Coronary artery (tissue), 2 donors: ENCODE results near the gene NPHP1.
A peak's percentile ranks its signal among the peaks of the same experiment; 100 is the strongest.
"Not testable (repeated sequence)": the region's sequence is repeated elsewhere in the genome, so short reads cannot be mapped to it uniquely, and the experiment has no call there.

Experiments
- DNase-seq: peaks from one replicate; pipeline ENCODE4 v3.0.0-alpha.2; 2017; ENCODE audit warnings: low spot score
- H3K27ac ChIP-seq, 2 donors: fragments of 200-600 bp; sonication (generic); one replicate each; pipeline ENCODE4 v1.5.1; 2016 to 2019
- H3K4me3 ChIP-seq: fragments of 200-600 bp; sonication (generic); 2 replicates; pipeline ENCODE4 v1.5.1; 2016; ENCODE audit warnings: mild to moderate bottlenecking, moderate library complexity
- CTCF ChIP-seq: fragments of 200-600 bp; sonication (generic); IDR thresholded peaks from one replicate; pipeline ENCODE4 v1.5.1; 2019; ENCODE audit warnings: antibody characterized with exemption

NPHP1 gene

DNA sequence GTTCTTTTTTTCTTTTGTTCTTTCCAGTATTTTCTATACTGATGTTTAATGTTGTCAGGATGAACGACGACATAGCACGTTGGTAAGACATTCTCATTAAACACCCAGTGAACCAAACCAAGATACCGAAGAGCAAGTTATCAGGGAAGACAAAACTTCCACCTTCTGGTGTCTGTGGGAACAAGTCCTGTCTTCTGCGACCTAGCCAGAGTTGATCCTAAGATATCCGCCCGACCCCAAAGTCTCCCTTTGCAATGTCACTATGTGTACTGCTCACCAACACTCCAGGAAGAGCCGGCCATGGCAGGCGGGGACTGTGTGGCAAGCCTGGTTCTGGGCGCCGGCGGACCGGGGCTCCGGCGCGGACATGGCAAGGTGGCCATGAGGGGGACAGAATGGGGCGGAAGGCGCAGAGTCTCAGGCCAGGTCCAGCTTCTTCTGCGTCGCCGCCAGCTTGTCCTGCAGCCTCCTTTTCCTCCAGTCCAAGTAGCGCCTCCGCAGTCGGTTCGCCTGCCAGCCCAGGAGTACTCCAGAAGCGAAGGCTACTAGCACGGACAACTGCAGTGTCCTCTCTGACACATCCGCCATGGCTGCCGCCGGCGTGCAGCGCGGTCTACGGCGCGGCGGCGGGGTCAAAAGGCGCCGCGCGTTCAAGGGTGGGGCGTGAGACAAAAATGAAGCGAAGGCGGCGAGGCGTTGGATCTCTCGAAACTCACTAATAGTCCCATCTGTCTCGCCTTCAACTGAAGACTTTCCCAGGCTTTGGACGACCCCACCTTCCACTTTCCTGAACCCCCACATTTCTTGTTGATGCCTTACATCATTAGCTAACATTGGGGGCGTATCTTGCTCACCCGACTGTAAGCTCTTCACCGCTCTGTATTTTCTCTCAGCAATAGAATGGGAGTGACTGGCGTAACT lies 7.4 kb upstream of the NPHP1 start, which contains the start of gene MTLN:
Gene MTLN, minus strand, starts transcription at position 610 of the 921 bp plus-strand sequence. Its CDS starts 22 bp downstream, at position 588.
- H3K4me3 ChIP-seq, result peak within 1 kb of the TSS; percentile 91
- TF ChIP-seq CTCF, result no peak
- DNase-seq, result peak; percentile 77
- H3K27ac ChIP-seq, result peak within 1 kb of the TSS; percentile 86 to 90

DNA sequence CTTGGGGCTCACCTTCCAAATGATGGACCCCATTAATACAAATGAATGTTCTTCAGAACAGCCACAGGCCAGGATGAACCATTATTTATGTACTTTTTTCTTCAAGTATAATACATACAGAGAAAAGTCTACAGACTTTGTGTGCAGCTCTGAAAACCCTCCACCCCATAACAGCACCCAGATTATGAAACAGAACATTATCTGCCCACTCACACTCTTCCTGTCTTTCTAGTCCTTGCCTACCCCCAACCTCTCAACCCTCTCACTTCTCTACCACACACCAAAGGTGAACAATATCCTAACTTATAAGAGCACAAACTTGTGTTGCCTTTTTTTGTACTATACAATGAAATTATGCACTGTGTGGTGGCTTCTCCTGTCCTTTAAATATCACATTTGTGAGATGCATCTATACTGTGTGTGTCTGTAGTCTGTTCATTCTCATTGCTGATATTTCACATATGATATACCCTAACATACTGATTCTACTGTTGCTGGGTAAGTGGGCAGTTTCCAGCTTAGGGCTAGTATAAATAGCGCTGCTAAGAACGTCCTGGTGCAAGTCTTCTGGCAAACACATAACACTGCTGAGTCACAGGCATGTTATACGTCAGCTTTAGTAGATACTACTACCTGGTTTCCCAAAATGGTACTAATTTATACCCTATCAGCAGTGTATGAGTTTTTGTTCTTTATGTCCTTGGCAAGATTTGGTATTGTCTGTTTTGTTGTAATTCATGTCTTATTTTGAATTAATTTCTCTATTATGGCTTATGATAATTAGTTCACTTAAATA lies 1.0 kb upstream of the NPHP1 start:
- TF ChIP-seq CTCF, result no peak
- H3K4me3 ChIP-seq, result no peak overlapping the region
- no peak overlapping the region for H3K27ac ChIP-seq
- DNase-seq, result no peak

GRCh38 chr2:110198016-110198415 lies 6.8 kb downstream of the NPHP1 start:
- TF ChIP-seq CTCF, result no peak
- H3K4me3 ChIP-seq, result no peak overlapping the region
- no peak overlapping the region for H3K27ac ChIP-seq
- DNase-seq, result no peak

- TF ChIP-seq CTCF, result no peak
- H3K27ac ChIP-seq, result no peak overlapping the region
- no peak for DNase-seq
- H3K4me3 ChIP-seq, result no peak overlapping the region
These were observed 7.4 kb downstream of the NPHP1 start for GRCh38 chr2:110197452-110197851.

DNA sequence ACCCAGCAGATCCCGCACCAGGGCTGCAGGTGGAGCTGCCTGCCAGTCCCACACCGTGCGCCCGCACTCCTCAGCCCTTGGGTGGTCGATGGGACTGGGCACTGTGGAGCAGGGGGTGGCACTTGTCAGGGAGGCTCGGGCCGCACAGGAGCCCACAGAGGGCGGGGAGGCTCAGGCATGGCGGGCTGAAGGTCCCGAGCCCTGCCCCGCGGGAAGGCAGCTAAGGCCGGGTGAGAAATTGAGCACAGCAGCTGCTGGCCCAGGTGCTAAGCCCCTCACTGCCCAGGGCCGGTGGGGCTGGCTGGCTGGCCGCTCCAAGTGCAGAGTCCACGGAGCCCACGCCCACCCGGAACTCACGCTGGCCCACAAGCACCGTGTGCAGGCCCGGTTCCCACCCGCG lies 14.6 kb downstream of the NPHP1 start:
- H3K27ac ChIP-seq, DNase-seq, H3K4me3 ChIP-seq: not testable (repeated sequence)

GRCh38 chr2:110182449-110182848 lies 22.4 kb downstream of the NPHP1 start:
- H3K27ac ChIP-seq, result no peak overlapping the region
- DNase-seq, result no peak
- H3K4me3 ChIP-seq, result no peak overlapping the region
- TF ChIP-seq CTCF, result no peak

DNA sequence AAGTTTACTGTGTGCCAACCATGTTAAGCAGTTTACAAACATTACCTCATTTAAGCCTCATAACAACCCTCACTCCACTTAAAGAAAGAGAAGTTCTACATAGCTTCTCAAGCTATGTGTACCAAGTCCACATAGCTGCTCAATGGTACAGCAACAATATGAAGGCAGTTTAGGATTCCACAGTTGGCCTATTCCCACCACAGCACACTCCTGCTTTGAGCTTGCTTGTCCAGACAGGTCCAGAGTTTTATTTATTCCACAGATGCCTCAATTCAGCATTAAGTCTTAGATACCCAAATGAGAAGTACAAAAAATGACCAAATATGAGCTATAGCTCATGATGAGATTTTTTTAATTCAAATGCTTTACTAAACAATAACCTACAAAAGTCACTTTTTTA lies 24.8 kb downstream of the NPHP1 start:
- no peak overlapping the region for H3K4me3 ChIP-seq
- no peak for DNase-seq
- TF ChIP-seq CTCF, result no peak
- no peak overlapping the region for H3K27ac ChIP-seq
